NCI-H774 (cell line): ENCODE results near the gene NAPB.

Source experiments
- DNase-seq: peaks from one replicate; lab custom pipeline; 2025; lab: John Stamatoyannopoulos, UW

The NAPB gene

GRCh38 chr20:23437126-23437899 is 16.0 kb upstream of the NAPB start:
- no peak for DNase-seq

- DNase-seq, result no peak
Observed at GRCh38 chr20:23436681-23437080, 15.4 kb upstream of the NAPB start.

- DNase-seq, result peak; percentile 42
Observed at GRCh38 chr20:23435626-23436539, 14.6 kb upstream of the NAPB start.

- no peak for DNase-seq
Observed at GRCh38 chr20:23434521-23435313, 13.4 kb upstream of the NAPB start.

GRCh38 chr20:23433628-23434027 is 12.3 kb upstream of the NAPB start:
- no peak for DNase-seq

GRCh38 chr20:23425129-23425528 is 3.8 kb upstream of the NAPB start:
- no peak for DNase-seq

- no peak for DNase-seq
Observed at GRCh38 chr20:23419995-23420901, 1.0 kb downstream of the NAPB start.

DNA sequence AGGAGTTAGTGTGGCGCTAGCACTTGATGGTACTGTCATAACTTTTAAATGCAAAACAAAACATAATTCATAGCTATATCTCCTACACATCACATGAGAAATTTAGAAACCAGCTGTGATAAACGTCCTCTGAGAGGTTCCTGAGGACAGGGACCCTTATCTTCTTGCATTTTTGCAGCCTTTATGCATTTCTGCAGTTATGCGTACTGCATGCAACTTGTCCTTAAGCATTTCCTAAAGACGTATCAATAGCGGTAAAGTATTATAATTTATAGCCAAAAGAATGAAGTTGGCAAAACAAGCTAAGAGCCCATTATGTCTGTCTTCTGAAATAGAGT is 1.7 kb downstream of the NAPB start:
- DNase-seq, result no peak

GRCh38 chr20:23417861-23418260 is 3.4 kb downstream of the NAPB start:
- DNase-seq, result no peak

DNA sequence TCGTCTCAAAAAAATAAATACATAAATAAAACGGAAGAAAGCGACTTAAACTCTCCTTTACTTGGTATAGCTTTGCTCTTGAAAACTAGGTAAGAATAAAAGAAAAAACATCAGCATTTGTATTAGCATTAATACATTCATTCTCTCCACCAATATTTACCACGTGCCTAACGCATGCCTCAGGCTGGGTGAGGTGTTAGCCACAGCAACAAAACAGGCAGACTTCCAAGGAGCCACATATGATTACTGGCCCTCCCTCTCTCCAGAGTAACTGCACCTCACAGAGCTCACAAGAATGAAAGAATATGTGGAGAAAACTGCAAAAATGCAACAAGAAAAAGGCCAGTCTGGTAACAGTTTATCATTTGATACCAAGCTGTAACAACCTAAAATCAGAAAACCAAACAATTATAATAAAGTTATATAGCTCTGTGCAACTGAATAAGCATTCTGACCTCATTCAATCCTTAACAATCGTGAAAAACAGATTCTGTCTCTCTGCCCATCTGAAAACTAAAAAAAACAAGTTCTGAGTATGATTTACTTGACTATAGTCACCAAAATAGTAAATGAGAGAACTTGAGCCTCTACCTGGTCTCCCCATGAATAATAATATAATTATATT is 5.2 kb downstream of the NAPB start:
- no peak for DNase-seq

DNA sequence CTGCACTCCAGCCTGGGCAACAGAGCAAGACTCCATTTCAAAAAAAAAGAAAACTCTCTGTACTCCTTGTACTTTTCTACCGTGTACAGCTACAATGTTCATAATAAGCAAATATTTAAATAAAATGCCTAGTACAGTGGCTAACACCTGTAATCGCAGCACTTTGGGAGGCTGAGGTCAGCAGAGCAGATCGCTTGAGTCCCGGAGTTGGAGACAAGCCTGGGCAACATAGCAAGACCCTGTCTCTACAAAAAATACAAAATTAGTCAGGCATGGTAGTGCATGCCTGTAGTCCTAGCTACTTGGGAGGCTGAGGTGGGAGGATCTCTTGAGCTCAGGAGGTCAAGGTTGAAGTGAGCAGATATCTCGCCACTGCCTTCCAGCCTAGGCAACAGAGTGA is 5.7 kb downstream of the NAPB start:
- no peak for DNase-seq

DNA sequence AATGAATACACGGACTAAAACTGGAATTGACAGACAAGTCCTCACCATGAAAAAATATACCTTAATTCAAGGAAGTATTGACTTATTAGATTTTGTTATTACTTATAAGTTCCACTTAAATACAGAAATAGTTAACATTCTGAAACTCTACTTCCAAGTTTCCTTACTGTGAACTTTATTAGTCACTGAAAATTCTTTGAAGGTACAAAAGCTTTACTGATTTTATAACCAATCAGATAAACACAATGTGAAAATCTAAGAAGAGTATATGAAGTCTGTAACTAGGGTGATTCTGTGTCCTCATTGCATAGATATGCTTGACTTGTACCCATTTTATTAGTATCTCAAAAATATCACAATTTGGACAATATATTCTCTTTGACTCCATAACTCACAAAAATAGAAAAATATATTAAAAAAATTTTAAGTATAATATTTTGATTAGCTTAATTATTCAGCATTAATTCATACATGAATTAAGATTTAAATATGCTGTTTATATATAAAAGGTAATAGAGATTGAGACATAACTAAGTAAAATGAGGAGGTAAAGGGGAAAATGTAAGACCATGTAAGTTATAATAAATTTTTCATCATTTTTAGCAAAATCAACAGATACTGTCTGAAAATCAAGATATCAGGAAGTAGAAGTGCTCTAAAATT is 6.6 kb downstream of the NAPB start:
- no peak for DNase-seq

DNA sequence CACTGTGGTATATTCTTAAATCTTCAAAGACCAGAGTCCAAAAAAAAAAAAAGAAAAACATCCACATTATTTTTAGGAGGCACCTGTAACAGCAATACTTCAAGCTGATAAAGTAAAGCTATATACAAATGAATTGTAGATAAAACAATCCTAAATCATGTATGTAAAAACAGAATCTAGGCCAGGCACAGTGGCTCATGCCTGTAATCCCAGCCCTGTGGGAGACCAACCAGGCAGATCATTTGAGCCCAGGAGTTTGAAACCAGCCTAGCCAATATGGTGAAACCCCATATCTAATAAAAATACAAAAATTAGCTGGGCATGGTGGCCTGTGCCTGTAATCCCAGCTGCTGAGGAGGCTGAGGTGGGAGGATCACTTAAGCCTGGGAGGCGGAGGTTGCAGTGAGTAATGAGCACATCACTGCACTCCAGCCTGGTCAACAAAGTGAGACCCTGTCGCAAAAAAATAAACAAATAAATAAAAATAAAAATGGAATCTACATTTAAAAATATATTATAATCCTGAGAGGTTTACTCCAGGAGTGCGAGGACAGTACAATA is 7.3 kb downstream of the NAPB start:
- DNase-seq, result no peak

GRCh38 chr20:23412026-23412425 is 9.3 kb downstream of the NAPB start:
- DNase-seq, result no peak

DNA sequence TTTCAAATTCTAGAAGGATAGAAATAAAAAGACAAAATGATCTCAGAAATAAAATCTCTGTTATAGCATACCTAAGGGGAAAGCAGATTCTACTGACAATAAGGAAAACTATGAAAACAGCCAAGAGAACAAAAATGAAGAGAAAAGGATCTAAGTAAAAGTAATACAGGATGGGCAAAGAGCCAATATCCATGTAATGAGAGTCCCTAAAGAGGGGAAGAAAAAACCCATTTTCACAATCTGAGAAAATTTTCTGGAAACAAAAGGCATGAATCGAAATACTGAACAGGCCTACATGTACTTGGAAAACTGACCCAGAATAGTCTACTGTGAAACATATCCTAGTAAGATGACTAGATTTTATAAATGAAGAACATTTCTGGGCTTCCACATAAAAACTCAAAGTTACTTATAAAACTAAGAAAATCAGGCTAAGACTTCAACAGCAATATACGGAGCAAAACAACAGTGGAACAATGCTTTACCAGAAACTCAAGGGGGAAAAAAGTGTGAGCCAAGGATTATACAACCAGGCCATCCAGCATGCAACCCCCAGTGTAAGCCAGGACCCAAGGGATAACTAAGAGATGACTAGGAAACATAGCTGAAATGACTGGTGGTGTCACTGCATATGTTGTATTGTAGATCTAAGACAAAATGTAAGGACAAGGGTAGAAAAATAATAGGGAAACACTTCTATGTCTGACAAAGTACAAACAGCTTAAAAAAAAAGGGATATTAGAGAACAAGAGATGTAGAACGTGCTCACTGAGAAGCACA is 10.2 kb downstream of the NAPB start:
- DNase-seq, result no peak

GRCh38 chr20:23409800-23410199 is 11.5 kb downstream of the NAPB start:
- DNase-seq, result no peak

DNA sequence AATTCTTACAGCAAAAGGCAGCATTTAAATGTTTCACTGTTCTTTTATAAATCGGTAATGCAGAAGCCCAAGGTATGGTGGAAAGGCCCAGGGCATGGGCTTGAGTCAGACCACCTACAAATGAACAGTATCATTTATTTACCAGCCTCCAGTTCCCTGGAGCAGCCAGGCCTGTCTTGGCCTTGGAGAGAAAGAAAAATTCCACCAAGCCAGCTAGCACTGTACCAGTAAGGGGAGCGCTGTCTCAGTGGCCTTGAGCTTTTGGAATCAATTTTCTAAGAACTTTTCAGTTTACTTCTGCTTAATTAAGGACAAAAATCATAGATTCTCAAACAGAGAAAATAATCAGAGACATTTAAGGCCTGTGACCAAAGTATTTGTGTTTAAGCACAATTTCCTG is 12.3 kb downstream of the NAPB start:
- no peak for DNase-seq

DNA sequence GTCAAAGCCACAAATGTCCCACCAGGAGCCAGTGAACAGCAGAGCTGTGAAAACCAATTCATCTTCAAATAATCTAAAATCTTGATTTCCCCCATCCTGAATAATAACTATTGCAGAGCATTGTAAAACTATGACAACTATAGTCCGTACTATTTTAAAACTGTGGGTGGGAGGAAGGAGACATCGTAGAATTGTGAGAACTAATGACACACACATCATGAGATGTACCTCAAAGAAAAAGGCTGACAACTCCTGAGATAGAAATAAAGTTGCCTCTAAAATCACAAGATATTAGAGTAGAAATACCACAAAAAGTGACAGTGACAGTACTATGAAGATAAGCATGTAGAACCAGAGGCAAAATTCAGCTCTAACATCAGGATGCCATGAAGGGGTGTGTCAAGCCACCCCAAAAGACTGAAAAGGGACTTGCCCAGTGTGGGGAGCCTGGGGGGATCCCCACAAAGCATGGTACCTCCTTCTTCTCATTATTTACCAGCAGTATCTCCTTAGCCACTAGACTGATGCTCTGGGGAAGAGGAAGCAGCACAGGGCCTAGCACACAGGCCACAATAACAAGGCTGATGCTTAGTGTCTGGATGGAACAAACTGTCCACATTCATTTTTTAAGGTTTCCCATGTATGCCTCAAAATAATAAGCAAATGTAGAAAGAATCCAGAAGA is 13.4 kb downstream of the NAPB start:
- no peak for DNase-seq

DNA sequence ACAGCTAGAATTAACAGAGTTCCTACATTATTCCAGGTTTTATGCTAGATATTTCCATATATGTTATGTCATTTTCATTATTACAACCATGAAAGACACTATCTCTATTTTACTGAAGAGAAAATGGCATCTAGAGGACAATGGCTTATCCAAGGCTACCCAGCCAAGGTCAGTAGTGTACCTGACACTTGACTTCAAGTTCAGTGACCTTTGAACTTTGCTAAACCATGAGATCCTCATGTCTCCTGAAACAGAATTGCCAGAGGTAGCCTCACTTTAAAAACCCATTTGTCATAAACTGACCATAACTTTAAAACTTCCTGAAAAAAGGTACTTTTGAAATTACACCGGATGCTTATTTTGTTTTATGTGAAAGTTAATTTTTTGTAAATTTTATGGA is 14.4 kb downstream of the NAPB start:
- no peak for DNase-seq
